ENCODE measurements around the gene RPL38.

Gene RPL38

DNA sequence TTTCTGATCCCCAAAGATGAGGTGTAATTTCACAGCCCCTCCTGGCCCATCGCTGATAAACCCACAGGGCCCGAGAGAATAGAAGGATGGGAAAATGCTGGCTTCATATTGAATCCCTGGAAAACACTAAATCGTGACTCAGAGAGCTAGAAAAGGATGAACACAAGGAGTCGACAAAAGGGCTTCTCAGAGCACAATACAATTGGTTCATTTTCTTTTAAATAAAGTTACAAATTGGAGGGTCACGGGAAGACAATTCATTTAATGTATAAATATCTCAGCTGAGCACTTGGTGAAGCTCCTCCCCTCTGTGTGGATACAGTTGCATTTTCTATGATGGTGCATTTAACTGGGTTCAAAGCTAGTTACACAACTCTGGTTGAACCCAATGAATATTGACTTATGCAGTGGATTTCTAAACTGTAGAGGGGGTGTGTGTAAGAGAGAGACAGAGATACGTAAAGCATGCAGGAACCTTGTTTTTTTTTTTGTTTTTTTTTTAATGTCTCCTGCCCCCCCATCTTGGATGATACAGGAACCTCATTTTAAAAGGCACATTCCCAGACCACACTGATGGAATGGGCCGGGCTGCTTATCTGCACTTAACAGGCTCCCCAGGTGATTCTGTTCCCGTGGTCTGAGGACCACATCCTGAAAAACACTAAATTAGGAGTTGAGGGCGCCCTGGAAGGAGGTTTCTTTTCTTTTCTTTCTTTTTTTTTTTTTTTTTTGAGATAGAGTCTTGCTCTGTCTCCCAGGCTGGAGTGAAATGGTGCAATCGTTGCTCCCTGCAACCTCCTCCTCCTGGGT is 24.0 kb downstream of the RPL38 start:
- no peak for DNase-seq

DNA sequence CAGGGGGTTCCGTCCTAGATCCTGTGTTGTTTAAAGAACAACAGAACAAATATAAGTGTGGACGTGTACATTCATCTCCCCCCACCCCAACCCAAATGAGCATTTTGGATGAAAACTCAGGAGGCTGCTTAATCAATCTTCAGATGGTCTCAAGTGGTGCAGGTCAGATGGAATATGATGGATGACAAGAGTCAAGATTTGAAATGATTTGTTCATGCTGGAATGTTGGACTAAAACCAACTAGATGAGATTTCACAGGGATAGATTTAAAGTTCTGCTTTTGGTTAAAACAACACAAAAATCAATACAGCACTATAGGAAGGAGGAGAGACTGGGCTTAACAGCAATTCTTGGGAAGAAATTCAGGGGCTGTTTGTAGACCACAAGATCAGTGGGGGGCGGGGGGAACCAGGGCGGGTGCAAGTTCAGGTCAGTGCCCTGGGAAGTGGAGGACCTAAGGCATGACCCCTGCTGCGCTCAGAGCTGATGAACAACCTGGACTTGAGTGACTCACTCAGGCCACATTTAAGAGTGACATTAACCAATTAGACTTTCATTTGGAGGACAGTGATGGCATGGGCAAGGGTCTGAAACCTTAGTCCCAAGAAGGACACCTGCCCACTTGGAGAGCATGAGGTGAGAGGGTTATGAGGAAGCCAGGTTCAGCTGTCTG is 25.0 kb downstream of the RPL38 start:
- DNase-seq: no peak

DNA sequence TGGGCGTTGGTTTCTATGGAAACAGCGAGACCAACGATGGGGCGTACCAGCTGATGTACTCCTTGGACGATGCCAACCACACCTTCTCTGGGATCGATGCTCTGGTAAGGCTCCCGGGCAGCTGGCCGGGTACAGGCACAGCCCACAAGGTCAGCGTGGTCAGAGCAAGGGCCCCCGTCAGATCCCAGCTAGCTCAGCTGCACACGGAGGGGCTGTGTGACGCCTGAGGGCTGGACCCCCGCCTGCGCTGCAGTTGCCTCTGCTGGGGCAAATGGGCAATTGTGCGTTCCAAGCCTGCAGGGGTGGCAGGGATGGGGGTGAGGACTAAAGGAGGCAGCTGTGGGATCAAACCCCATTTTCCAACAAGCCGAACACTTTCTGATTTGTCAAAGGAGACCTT is 27.4 kb downstream of the RPL38 start:
- no peak for DNase-seq

DNA sequence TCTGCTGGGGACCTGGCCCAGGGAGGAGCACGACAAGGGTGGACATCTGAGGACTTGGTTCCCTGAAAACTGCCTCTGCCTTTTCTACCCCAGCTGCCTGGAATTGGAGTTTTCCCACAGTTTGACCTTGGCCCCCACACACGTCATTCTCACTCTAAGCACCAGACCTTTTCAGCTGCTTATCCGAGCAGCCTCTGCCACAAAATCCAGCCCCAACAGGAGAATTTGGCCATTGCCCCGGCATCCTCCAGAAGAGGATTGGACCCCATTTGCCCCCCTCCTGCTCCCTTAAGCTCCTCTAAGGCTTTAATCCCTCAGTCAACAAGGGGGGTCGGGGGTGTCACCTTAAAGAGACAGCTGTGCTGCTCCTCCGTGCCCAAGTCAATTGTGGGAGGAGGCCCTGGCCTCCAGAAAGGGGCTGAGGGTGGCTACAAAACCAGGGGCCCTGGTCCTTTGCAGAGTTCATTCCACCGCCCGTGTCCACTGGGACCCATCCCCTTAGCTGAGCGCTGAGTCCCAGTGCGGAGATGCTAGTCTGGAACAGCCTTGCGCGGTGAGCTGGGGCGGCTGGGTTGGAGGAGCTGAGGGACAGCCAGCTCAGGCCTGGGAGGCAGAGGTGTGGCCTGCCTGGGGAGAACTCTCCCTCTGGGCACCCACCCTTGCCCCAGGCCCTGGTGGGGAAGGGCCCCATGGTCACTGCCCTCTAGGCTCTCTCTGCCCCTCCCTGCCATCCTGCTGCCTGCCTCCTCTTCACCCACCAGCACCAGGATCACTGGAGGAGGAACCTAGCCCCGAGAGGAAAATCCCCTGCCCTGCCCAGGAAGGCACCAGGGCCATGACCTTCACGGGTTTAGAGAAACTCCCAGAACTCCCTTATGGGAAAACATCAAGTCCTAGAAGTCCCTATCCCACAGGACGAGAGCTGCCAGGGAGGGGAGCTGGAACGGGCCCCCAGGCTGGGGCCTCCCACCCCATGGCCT is 28.7 kb downstream of the RPL38 start:
- no peak for DNase-seq

DNA sequence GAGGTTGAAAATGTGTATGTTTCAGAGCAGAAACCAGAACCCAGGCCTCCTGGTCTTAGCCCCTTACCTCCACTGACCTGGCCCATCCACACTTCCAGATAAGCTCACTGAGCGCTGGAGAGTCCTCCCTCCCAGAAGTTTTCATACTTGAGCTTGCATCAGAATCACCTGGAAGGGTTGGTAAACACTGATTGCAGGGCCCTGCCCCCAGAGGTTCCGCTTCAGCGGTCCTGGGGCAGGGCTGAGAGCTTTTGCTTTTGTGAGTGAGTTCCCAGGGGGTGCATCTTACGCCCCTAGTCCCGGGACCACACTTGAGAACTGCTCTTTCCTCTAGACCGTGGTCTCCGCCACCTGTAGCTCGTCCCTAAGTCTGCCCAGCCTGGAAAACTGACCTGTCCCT is 30.5 kb downstream of the RPL38 start:
- DNase-seq: no peak

DNA sequence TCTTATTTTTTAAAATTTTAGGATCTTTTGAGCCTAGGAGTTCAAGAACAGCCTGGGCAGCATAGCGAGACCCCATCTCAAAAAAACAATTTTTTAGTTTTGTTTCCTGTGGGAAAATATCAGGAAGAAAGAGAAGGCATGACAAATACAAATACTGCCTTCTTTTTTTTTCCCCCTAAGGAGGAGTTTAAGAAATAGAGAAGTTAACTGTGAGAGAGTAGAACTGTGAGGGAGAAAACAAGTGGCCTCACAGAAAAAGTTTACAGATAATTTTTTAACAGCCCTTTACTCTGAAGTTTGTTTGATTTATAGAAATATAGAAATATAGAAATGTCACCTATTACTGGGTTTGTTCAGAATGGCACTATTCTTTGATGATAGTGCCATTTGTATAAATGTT is 31.0 kb downstream of the RPL38 start:
- DNase-seq: no peak

DNA sequence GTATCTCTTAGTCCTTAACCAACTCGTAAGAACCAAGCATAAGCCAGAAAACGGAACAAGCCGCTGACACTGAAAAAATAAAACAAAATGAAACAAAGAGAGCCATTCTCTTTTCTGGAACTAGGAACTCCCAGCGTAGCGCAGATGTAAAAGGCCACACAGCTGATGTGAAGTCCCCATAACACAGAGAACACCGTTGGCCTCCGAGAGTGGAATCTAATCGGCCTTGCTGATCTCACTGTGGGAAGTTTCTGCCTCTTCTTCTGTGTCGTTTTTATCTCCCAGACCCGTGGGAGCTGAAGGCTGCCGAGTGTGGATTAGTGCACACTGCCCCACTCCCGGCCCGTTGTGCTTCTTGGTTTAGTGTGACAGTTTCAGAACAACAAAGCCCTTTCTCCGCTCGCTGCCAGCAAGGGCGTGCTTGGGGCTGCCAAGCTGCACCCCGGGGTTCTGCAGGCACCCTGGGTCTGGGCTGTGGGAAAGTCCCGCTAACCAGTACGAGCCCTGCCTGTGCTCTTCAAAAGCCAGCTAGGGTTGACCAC is 31.6 kb downstream of the RPL38 start:
- no peak for DNase-seq

DNA sequence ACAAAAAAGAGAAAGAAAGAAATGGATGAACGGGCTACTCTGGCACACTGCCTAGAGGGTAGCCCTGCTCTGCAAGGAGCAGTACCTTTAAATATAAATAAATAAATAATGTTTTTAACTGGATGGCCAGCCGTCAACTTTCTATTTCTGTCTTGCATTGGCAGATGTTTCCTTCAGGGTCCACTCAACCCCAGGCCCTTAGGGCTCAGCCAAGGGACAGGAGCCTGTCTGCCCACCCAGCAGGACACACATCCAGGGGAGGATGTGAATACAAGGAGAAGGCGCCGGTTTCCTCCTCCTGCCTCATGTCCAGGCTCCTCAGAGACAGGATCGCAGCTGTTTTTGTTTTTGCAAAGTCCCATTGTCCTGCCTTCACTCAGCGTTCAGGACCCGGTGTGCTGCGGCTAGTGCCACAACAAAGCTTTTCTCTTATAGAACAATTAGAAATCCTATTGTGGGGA is 32.5 kb downstream of the RPL38 start:
- DNase-seq: no peak

DNA sequence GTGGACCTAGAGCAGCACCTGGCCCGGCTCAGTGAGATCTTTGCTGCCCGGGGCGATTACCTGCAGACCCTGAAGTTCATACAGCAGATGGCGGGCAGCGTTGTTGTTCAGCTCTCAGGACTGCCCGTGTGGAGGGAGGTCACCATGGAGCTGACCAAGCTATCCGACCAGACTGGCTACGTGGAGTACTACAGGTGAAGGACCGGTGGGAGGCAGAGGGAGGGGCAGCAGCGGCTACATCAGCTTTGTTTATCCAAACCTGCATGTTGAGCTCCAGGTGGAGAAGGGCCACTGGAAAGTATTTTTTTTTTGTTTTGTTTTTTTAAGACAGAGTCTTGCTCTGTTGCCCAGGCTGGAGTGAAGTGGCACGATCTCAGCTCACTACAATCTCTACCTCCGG is 33.8 kb downstream of the RPL38 start:
- peak; percentile 47 for DNase-seq

DNA sequence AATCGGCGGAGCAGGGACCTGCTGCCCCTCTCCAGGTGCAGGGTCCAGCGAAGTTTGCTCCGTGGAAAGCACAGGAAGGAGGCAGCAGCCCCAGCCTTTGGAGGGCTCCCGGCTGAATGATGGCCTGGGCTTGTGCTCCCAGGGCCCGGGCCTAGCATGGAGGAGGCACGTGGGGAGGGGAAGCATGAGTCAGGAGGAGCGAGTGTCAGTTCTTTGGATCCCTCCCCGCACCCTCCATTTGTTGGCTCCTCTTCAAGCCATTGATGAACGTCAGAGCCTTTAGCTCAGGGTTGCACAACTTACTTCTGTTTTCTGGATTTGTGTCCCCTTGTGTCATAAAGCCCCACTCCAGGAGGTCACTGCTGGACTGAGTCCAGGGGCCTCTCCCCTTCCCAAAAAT is 35.7 kb downstream of the RPL38 start:
- DNase-seq: no peak

DNA sequence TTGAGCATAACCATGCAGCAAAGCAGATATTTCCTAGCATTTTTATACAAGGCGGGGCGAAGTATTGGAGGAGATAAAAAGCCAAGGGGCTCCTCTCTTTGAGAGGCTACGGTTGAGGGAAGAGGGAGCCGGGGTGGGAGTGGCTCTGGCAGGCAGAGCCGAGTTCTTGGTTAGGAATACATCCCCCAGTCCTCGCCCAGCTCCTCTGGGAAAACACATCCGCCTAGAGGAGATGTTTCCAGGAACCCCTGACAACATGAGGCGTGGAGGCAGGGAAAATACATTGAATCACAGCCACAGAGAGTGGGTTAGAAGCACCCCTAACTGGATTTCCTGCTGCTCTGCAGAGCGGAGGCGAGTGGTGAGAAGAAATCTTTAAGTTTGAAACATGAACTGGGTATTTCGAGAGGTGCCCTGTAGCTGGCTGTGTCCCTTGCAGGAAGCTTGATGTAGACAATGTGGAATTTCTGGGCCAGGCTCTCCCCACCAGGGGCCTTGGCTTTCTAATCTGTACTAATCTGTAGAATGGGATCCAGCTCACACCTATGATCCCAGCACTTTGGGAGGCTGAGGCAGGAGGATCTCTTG is 37.2 kb downstream of the RPL38 start:
- no peak for DNase-seq

DNA sequence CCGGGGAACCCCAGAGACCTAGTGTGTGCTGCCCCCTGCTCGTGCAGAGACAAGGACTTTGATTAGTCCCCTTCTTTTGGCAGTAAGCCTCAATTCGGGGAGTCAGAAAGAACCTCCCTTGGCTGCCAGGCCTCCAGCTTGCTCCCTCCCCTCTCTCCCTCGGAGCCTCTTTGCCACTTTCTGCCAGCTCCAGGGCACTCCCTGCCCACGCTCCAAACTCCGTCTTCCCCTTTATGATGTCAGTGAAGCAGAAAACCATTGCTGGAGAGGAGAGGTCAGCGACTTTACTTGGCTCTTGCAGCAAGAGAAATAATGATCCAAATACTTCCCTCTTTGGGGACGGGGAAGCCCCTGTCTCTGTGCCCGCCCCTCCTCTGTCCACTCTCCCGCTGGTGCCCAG is 38.0 kb downstream of the RPL38 start:
- no peak for DNase-seq

DNA sequence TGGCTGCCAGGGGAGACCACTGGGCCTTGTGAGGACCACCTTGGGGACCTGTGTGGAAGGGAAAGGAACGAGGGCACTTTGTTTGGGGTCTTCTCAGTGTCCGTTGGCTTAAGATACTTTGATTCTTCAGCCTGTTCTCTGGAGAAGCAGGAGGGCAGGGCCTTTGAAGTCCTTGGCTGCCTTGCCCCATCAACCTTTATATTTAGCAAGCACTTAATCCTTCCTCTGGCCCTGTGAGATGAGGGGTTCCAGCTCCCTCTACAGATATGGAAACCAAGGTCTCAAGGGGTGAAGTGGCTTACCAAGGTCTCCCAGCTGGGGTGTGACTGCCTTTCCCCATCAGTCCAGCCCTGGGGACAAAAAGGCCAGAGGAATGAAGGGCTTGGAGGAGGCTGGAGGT is 38.4 kb downstream of the RPL38 start:
- DNase-seq: no peak

DNA sequence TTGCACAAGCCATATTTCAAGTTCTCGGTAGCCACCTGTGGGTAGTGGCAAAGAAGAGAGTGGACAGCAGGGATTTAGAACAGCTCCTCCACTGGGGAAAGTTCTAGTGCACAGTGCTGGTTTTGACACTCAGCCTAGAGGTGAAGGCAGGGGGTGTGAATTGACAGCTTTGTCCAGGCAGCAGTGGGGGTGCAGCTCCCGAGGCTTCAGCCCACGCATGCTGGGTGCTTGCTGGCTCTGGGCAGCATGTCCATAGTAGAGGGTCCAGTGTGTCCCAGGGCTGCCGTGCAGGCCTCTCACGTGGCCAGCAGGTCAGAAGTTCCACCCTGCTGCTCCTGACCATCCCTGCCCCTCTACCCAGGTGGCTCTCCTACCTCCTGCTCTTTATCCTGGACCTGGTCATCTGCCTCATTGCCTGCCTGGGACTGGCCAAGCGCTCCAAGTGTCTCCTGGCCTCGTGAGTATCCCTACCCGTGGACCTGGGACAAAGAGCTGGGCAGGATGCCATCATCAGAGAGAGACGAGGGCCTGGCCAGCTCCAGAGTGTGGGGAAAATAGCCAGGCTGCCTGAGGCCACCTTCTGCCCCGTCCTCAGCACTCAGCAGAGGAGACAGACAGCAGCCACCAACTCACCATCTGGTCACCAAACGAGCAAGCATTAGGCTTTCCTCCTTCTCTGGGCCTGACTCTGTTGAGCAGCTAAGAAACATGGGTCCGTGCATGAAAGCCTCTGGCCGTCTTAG is 39.7 kb downstream of the RPL38 start:
- no peak for DNase-seq

DNA sequence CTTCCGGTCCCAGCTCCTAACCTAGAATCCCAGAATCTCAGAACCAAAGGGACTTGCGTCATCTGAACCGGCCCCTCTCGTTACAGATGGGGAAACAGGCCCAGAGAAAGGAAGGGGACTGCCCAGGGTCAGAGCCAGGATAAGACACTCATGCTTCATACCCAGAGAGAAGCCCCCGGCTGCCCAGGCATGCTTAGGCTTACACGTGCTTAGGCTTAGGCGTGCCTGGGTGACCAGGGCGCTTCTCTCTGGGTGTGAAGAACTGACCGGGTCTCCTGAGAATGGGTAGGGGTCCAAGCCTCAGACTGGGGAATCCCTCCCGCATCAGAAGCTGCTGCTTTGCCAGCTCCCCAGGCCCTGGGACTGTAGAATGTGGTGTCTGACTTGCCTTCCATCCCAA is 40.6 kb downstream of the RPL38 start:
- DNase-seq: no peak

DNA sequence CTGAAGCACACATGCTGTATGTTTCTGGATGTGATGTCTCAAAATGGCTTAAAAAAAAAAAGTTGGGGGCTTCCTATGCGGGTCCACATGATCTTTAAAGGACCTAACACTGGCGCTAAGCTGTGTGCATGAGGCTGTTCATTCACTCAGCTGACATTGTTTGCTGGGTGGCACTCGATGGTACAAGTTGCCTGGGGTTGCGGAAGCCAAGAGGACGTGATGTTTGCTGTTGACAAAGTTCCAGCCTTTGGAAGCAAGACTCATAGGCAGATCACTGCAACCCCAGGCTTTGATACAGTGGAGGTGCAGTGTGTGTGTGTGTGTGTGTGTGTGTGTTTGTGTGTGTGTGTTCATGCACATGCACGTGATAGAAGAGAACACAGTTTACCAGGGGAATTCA is 41.1 kb downstream of the RPL38 start:
- no peak for DNase-seq

DNA sequence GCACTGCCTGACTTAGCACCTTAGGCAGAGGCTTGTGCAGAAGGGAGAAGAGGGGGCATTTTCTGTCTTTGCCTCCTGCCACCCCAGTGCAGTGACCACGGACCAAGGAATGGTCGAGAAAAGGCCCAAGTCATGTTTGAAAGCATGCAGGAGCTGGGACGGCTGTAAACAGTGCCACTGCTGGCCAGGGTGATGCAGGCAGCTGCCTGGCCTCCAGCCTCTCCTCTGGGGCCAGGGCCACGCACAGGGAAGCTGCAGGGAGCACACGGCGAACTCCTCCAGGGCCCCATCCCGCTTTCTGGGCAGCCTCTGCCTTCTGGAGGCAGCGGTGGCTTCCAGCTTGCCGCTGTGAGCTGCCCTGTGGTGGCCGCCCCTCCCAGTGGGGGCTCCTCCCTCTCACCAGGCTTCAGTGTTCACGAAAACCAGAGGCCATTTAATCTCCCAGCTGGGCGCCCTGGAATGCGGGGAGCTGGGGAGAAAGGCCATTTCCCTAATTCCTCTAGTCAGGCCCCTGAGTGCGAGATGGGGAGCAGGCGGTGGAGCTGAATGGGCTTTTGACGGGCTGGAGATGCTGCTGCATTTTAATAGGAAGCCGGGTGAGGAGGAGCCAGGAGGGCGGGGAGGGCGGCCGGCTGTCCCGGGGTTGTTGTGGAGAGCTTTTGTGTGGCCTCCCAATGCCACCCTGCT is 41.8 kb downstream of the RPL38 start:
- DNase-seq: peak; percentile 7

DNA sequence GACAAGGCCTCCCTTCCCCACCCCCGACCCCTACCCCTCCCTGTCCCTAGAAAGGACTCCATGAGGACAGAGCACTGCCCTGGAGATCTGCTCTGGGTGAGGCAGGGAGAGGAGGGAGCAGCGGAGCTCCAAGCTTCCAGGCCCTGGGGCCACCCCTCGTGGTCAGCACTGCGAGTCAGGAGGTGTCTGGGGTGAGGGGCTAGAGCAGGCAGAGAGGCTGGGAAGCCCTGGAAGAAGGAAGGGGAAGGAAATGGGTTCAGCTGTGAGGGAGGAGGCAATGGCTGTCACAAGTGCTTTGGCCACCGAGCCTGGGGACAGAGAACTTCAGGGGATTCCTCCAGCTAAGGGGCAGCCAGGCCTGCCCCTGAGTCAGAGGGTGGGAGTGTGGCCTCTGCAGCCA is 42.4 kb downstream of the RPL38 start:
- DNase-seq: no peak

DNA sequence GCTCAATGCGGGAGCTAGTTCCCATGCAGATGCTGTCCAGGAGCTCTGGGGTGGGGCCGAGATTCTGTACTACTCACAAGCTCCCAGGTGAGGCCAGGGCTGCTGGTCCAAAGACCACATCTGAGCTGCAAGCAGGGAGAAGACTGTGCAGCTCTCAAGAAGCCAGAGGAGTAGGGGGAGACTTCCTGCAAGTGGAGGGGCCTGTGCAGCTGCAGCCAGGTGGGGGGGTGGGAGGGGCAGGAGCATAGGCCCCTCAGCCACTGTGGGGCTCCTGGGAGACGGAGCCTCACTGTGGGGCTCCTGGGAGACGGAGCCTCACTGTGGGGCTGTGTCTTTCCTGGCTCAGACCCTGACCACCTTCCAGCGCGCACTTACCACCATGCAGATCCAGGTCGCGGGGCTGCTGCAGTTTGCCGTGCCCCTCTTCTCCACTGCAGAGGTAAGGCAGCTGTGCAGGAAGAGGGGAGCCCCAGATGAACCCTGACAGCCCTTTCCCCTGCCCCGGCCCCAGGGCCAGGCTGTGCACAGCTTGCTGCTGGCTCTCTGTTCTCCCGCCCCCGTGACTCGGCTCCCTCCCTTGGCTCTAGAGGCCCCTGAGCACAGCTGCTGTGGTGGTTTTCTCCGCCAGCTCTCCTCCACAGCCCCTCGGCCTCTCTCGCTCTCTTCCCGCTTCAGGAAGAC is 46.3 kb downstream of the RPL38 start:
- DNase-seq: no peak

DNA sequence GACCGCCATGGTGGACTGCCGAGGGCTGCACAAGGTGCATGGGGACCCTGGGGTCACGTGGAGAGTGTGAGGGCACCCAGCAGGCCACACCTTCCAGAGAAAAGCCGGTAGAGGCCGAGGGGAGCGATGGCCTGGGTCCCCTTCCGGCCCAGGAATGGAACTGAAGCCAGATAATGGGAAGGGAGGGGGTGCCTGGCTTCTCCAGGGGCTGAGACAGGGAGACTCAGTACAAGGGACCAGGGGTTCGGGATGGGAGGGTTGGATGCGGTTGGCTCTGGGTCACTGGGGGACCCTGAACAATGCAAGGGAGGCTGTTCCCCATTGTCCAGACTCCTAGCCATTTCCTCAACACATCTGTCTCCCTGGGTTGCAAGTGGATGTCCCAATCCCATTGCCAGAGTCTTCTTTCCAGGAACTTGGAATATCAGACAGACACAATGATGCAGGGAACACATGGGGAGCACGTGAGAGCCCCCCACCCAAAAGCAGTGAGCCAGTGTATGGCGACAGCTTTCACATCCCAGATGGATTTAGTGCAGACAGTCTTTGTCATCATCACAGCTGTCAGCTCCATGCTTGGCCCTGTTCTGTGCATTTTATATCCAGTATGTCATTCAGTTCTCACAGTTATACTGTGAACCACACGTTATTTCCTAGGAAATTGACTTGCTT is 47.0 kb downstream of the RPL38 start:
- DNase-seq: no peak
